ENCODE data around the gene DTYMK. TPM values are rescaled to one million over a fixed set of nuclear protein-coding genes. Genes with fewer than 3 reads are reported as not detected.
"Not testable (repeated sequence)": the region's sequence is repeated elsewhere in the genome, so short reads cannot be mapped to it uniquely, and the experiment has no call there.

Gene DTYMK
- total and polyA plus RNA-seq, 7 donors: 6.4 to 24.6 (median 8.1) TPM

- DNase-seq (no peak), ATAC-seq (no peak)
- no peaks in the 10 kb centered on the region for H3K9me3 ChIP-seq
- WGBS, 3 donors: 79 to 84% (median 80%) methylated on average over 23 of the region's 23 CpGs
- peaks cover 0 to 4% of the 10 kb centered on the region in 2 donors for H3K36me3 ChIP-seq (ENCODE audit: insufficient read depth in 1 of 2, low read depth in 1 of 2)
- H3K27me3 ChIP-seq (ENCODE audit: insufficient read depth in 3 of 3, low read length in 2 of 3): no peaks in the 10 kb centered on the region
- peaks cover 12% of the 10 kb centered on the region for H3K4me1 ChIP-seq
- H3K27ac ChIP-seq: peak overlapping the region; percentile 89
- TF ChIP-seq CTCF (IDR thresholded peaks at IDR 0.05): no peak
- peak overlapping the region; percentile 92 for H3K4me3 ChIP-seq
- intact Hi-C loops (cut with DNase I): loop anchor here (5.0 to 10.0 kb wide), 3 partner anchors 46 to 879 kb away; partner anchors contain the start of gene DTYMK (in 1 of the 2)
These were observed 47.0 kb upstream of the DTYMK start for GRCh38 chr2:241733391-241734207.

DNA sequence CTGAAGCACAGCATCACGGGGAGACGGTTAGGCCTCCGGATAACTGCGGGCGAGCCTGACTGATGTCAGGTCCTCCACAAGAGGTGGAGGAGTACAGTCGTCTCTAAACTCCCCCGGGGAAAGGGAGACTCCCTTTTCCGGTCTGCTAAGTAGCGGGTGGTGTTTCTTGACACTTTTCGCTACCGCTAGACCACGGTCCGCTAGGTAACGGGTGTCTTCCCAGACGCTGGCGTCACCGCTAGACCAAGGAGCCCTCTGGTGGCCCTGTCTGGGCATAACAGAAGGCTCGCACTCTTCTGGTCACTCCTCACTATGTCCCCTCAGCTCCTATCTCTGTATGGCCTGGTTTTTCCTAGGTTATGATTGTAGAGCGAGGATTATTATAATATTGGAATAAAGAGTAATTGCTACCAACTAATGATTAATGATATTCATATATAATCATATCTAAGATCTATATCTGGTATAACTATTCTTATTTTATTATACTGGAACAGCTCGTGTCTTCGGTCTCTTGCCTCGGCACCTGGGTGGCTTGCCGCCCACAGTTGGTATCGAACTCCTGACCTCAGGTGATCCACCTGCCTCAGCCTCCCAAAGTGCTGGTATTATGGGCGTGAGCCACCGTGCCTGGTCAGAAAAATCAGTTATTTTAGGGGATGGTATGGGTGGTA lies 46.0 kb upstream of the DTYMK start:
- not testable (repeated sequence) for H3K9me3 ChIP-seq; H3K36me3 ChIP-seq (ENCODE audit: insufficient read depth in 1 of 2, low read depth in 1 of 2); H3K4me3 ChIP-seq; H3K27me3 ChIP-seq (ENCODE audit: insufficient read depth in 3 of 3, low read length in 2 of 3); ATAC-seq; H3K27ac ChIP-seq
- intact Hi-C loops (cut with DNase I): loop anchor here (5.0 to 10.0 kb wide), 3 partner anchors 45 to 878 kb away; partner anchors contain the start of gene DTYMK (in 1 of the 2)
- WGBS, 3 donors: 36 to 41% (median 37%) methylated on average over 19 to 25 of the region's 26 CpGs
- peak; percentile 79 to 87 for DNase-seq
- peaks cover 20% of the 10 kb centered on the region for H3K4me1 ChIP-seq
- peak; percentile 33 for TF ChIP-seq CTCF (IDR thresholded peaks at IDR 0.05)

DNA sequence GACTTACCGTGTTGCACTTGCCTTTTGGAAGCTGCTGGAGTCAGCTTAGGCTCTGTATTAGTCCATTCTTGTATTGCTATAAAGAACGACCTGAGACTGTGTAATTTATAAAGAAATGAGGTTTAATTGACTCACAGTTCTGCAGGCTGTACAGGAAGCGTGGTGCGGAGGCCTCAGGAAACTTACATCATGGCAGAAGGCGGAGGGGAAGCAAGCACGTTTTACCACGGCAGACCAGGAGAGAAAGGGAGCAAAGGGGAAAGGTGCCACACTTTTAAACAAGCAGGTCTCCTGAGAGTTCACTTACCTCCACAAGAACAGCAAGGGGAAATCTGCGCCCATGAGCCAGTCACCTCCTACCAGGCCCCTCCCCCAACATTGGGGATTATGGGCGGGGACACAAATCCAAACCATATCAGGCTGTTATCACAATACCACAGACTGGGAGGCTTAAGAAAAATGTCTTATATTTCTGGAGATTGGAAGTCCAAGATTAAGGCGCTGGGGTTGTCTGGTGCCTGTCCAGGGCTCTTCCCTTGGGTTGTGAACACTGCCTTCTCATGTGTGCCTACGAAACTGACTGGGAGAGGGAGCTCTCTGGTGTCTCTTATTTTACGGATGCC lies 44.2 kb upstream of the DTYMK start:
- ATAC-seq (no peak), DNase-seq (no peak)
- no peak for TF ChIP-seq CTCF (IDR thresholded peaks at IDR 0.05)
- no peak overlapping the region for H3K4me3 ChIP-seq
- peaks cover 20% of the 10 kb centered on the region for H3K4me1 ChIP-seq
- H3K27ac ChIP-seq: no peak overlapping the region
- intact Hi-C loops (cut with DNase I): loop anchor here (5.0 to 10.0 kb wide), 3 partner anchors 43 to 876 kb away; partner anchors contain the start of gene DTYMK (in 1 of the 2)
- 82 to 89% (median 89%) methylated on average over 12 of the region's 12 CpGs for WGBS, 3 donors
- no peaks in the 10 kb centered on the region for H3K27me3 ChIP-seq (ENCODE audit: insufficient read depth in 3 of 3, low read length in 2 of 3)
- H3K36me3 ChIP-seq (ENCODE audit: insufficient read depth in 1 of 2, low read depth in 1 of 2): peaks cover 0 to 9% of the 10 kb centered on the region in 2 donors
- H3K9me3 ChIP-seq: no peaks in the 10 kb centered on the region

- DNase-seq: no peak
- TF ChIP-seq CTCF (IDR thresholded peaks at IDR 0.05): no peak
- Histone ChIP-seq H3K27me3 (ENCODE audit: insufficient read depth in 3 of 3, low read length in 2 of 3) (no peaks in the 10 kb centered on the region), H3K36me3 (ENCODE audit: insufficient read depth in 1 of 2, low read depth in 1 of 2) (peaks cover 0 to 17% of the 10 kb centered on the region in 2 donors), H3K9me3 (no peaks in the 10 kb centered on the region), H3K4me3 (no peak overlapping the region), H3K4me1 (peaks cover 20% of the 10 kb centered on the region), H3K27ac (peak overlapping the region; percentile 94)
- intact Hi-C loops (cut with DNase I): loop anchor here (5.0 to 10.0 kb wide), 3 partner anchors 43 to 875 kb away; partner anchors contain the start of gene DTYMK (in 1 of the 2)
- ATAC-seq: no peak
- 86 to 93% (median 88%) methylated on average over 6 of the region's 6 CpGs for WGBS, 3 donors
These were observed 43.3 kb upstream of the DTYMK start for GRCh38 chr2:241729868-241730267.

Data from psoas muscle (tissue), 8 donors.